GM12873 (cell line): Measurements from ENCODE around the gene EDAR.

Experiments used
- CTCF ChIP-seq: IDR thresholded peaks from 2 replicates; pipeline ENCODE4 v1.5.1; 2012; ENCODE audit warnings: low read depth, mild to moderate bottlenecking, moderate library complexity, low read length, control low read depth; ENCODE audit not compliant: insufficient read depth; ENCODE audit errors: missing control alignments

Gene EDAR

GRCh38 chr2:108845923-108846322 lies 143.1 kb downstream of the EDAR start:
- no peak for TF ChIP-seq CTCF
